HG03135 (cell line): ENCODE measurements around the gene DRC7.
A peak's percentile ranks its signal among the peaks of the same experiment; 100 is the strongest.

Experiments used
- ATAC-seq: cut with Tn5 transposase; IDR thresholded peaks from one replicate; pipeline ENCODE4 v1.9.1; 2021; ENCODE audit warnings: mild to moderate bottlenecking, moderate library complexity; ENCODE audit not compliant: unreplicated experiment

Gene DRC7

DNA sequence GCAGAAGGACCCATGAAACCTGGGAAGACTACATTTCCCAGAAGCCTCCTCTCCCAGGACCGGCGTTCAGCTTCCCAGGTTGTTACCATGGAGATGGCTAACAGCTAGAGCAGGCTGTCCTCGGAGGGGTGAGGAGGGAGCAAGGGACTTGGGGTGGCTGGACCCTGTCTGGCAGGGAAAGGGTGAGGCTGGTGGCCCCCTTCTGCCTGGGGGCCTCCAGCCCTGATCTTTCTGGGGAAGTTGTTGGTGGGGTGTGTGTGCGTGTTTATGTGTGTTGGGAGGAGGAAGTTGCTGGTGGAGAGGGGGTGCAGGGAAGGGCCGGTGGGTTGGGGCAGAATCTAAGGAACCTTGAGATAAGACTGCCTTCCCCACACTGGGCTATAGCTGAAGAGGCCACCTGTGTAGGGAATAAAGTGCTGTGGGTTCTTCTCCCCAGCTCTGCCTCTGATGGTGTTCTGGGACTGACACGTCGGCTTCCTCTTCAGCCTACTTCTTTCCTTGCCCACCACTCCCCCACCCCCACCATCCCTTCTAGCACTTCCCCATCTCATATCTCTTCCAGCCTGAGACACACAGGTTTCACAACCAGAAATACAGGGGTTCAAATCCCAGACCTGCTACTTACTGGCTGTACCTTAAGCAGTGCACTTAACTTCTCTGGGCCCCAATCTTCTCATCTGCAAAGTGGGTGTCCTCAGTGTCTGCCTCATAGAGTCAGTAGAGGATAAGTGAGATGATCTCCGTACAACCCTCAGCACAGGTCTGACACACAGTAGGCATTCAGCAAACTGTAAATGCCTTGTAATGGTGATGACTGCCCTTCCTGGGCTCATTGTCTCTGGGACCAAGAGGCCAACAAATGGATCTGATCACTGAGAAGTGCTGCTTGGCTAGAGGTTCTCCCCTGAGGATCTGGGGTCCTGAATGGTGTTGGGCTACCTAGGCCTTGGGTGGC, at the start of gene DRC7:
Gene DRC7 (plus strand): TSS at position 82 of the 955 bp plus-strand sequence. CDS start 3,144 bp downstream, outside the sequence.
- ATAC-seq, result no peak

DNA sequence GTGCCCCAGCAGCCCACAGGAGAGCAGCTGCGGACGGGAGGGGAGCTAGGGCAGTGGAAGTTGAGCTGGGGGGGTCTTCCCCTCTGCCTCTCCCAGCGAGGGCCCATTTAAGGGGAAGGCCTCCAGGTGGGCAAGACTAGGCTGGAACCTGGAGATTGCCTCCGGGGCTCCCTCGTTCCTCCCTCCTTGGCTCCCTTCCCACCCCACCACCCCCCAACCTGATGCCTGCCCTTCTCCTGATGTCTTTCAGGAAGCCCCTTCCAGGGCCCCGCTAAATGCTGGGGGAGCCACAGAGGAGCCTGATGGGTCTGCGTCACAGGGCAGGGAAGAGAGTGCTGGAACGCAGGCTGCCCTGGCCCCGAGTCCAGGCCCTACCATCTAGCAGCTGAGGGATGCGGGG, 49.4 kb upstream of the DRC7 start:
- ATAC-seq, result no peak

- no peak for ATAC-seq
Measured at GRCh38 chr16:57645691-57646387, 48.8 kb upstream of the DRC7 start.

DNA sequence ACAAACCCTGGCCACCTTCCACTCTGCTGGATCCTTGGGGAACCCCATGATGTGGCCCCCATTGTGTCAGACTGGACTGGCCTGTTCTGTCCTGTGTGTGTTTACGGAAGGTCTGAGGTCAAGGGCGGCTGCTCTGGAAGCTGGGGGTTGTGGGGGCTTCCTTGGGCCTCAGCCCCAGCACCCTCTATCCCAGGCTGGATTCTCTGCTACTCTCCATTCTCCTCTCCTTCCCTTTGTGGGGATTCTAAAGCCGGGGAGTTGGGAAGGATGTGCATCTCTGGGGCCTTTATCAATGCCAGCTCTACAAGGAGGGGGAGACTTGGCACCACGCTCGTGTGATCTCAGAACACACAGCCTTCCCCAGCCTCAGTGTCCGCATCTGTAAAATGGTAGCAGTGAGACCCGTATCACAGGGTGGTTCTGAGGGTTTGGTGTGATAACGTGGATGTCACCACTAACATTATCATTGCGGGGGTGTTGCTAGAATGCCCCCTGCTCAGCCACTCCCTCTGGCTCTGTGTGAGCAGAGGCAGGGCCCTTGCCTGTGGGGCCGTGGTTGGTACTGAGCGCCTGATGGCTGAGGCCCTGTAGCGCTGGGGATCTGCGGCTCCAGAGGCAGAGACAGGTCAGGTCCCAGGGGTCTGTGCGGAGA, 48.1 kb upstream of the DRC7 start:
- no peak for ATAC-seq

DNA sequence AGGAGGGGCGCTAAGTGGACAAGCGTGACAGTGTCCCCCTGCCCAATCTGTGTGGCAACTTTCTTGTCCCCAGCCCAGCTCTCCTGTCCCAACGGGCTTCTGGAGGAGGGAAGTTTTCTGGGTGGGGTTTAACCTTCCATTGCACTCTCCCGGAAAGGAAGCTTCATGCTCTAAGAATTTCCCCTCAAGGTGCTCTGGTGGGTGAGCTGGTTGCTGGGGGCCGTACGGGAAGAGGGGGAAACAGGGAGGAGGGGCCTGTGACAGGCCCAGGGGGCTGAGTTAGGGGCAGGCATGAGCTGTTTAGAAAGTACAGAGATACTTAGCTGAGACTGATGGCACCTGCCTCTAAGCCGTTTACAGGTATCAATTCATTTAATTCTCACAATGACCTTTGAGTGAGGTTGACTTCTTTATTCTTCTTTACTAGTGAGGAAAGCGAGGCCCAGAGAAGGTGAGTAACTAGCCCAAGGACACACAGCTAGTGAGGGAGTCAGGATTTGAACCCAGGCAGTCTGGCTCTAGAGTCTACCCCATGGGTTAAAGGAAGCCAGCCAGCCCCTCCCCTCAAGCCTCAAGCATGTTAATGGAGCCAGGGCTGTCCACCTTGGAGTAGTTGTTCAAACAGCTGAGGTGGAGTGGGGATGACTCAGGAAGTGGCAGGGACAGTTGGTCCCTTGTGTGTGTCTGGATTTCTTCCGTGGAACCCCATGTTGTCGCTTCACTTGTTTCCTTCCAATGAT, 47.3 kb upstream of the DRC7 start:
- ATAC-seq, result no peak

GRCh38 chr16:57648125-57648524, 46.5 kb upstream of the DRC7 start:
- ATAC-seq, result no peak

DNA sequence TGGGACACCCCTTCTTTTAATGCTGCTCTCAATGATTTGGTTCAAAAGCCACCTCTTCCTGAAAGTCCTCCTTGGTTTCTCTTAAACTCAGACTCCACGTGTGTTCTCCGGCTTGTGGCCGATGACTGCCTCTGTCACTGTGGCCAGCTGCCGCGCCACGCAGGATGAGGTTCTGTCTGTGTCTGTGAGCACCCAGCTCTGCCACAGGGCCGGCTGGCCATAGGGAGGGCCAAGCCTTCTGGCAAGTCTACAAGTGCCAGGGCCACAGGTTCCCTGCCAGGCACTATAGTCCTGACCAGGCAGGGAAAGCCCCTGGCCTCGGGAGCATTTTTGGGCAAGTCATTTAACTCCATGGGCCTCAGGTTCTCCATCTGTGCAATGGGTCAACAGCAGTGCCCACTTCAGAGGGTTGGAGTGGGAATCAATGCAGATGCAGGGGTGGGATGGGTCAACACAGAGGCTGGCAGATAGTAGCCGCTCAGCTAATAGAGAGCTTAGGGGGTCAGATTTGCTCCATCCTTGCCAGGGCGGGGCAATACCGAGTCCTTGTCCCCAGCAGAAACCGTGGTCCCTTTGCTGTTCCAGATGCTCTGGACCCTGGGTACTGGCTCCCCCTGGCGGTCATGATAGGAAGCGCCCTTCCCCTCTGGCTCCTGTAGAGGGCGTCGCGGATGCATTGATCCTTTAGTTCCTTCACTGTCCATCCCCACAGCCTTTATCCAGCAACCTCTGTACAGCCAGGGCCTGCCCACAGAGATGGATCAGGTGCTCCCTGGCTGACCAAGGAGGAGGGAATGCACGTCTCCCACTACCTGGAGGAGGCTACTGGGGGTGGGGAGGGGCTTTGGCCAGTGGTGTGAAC, 45.8 kb upstream of the DRC7 start:
- peak; percentile 61 for ATAC-seq

DNA sequence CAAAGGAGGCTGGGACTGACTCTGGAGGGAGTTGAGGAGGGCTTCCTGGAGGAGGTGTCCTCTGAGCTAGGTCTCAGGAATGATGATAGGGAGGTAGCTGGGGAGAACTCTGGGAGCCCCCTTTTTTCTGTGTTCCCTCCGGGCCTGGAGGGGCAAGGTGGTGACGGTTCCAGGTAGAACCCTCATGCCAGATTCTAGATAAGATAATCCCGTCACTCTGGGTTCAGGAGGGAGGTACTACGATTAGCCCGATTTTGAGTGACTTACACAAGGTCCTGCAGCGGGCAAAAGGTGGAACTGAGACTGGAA, 45.2 kb upstream of the DRC7 start:
- no peak for ATAC-seq

GRCh38 chr16:57649846-57650245, 44.8 kb upstream of the DRC7 start:
- ATAC-seq, result no peak

DNA sequence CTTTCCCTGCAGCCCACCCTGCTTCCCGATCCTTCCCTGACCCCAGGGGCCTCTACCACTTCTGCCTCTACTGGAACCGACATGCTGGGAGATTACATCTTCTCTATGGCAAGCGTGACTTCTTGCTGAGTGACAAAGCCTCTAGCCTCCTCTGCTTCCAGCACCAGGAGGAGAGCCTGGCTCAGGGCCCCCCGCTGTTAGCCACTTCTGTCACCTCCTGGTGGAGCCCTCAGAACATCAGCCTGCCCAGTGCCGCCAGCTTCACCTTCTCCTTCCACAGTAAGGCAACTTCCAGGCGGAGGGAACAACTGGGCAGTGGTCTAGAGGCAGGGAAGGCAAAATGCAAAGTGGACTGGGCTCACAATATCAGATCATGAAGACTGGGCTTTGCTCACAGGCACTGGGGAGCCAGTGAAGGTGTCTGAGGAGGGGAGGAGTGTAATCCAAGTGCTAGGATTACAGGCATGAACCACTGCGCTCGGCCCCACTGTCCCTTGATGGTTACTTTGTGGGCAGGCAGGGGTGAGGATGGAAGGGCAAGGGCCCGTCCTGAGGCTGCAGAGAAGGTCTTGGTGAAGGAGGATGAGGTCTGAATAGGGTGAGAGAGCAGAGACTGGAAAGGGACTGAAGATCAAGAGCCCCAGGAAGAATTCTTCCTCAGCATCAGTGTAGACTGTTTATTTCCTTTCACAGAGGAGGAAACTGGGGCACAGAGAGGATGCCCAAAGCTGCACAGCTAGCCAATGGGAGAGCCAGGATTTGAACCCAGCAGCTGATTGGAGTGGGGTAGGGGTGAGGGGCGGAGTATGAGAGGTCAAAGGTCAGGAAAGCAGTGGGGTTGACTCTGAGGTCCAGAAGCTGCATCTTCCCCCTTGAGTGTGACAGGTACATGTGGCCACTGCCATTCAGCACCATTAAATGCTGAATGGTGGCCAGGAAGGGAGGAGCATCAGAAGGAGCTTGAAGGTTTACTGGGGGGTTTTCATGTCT, 43.0 kb upstream of the DRC7 start:
- no peak for ATAC-seq

- ATAC-seq, result no peak
Measured at GRCh38 chr16:57652695-57653471, 41.7 kb upstream of the DRC7 start.

DNA sequence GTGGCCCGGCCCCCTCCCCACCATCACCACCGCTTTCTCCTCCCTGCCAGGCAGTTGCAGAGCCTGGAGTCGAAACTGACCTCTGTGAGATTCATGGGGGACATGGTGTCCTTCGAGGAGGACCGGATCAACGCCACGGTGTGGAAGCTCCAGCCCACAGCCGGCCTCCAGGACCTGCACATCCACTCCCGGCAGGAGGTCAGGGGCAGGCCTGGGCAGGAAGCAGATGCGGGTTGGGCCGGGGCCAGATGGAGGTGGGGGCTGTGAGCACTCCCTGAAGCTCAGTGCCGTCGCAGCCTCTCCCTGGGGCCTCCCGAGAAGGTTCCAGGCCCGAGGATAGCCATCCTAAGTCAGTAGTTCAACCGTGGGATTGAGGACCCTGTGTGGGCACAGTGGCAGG, 40.7 kb upstream of the DRC7 start:
- no peak for ATAC-seq

DNA sequence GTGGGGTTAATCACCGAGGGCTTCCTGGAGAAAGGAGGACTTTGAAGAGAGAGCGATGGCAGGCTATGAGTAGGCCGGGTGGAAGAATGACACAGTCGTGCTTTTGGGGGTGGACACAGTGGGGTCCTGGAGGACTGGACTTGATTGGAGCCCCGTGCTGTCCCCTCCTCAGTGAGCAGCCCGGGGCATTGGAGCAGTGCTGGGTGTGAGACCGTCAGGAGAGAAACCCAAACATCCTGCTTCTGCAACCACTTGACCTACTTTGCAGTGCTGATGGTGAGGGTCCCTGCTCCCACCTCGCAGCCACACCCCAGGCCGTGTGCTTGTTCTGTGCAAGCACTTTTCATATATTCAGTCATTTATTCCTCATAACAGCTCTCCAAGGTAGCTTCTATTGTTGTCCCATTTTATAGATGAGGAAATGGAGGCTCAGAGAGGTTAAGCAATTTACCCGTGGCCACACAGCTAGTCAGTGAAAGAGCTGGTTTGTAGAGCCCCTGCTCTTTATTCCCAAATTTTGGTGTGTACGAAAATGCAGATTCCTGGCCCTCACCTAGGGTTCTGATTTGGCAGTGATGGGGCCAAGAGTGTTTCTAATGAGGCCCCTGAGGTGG, 38.2 kb upstream of the DRC7 start:
- no peak for ATAC-seq

DNA sequence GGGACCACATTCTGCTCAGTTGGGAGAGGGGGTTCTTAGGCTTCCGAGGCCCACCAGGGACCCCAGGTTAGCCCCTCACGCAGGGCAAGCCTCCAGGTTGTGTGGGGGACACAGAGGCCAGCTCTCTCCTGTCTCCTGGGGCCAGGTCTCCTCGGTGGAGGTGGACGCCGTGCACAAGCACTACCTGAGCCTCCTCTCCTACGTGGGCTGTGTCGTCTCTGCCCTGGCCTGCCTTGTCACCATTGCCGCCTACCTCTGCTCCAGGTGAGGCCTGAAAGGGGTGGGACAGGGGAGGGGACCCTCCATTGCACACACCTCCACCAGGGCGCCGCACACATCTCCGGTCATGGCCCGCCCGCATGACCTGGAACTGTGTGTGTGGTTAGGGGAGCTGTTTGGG, 37.4 kb upstream of the DRC7 start:
- no peak for ATAC-seq

DNA sequence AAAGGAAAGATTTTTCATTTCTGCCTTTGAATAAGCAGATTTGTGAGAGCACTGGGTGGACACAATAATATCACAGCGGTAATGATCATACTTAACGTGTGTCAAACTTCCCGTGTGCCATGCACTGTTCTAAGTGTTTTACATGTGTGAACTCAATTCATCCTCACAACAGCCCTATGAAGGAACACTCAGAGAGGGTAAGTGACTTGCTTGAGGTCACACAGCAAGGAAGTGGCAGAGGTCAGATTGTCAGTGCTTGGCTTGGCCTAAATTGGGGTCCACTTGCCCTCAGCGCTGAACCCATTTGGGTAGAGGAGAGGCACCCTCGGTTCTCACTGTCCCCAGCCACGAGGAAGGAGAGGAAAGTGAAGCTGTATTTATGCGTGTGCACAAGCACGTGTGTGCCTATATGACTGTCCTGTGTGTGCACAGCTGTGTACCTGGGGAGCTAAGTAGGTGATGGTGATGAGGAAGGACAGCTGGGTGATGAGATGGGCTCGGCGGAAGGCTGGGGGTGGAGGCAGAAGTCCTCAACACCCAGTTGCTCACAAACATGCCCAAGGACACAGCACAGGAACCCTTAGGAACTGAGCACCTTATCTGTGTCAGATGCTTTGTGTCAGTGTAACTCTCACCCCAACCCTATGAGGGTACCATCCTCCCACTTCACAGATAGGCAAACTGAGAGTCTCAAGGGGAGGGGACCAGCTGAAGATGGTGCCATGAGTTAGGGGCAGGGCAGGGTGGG, 36.3 kb upstream of the DRC7 start:
- ATAC-seq, result no peak

DNA sequence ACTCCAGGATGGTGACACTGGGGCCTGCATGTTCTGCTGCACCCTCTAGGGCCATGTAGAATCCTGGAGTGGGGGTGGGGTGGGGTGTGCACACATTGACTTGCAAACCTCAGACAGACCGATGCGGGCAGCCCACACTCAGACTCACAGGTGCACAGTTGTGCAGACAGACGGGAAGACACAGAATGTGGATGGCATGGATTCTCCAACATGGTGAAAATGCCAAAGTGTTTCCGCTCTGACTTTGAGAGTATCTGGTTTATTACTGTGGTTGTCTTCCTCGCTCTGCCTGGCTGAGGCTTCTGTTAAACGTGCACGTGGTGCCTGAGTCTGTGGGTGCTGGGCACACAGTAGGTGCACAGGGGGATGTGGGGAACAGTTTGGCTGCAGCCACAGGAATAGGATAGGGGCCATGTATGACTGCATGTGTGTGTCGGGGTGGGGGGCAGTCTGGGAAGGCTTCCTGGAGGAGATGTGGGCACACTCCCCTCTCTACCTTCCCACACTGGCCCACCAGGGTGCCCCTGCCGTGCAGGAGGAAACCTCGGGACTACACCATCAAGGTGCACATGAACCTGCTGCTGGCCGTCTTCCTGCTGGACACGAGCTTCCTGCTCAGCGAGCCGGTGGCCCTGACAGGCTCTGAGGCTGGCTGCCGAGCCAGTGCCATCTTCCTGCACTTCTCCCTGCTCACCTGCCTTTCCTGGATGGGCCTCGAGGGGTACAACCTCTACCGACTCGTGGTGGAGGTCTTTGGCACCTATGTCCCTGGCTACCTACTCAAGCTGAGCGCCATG, 35.5 kb upstream of the DRC7 start:
- no peak for ATAC-seq
